Hepatocyte (in vitro differentiated cells): ENCODE results near the gene DCAF7.

Experiments used
- CTCF ChIP-seq: fragments of 200-600 bp; sonication (generic); IDR thresholded peaks from 2 replicates; pipeline ENCODE4 v1.5.1; 2016; ENCODE audit warnings: antibody characterized with exemption, mild to moderate bottlenecking; ENCODE audit not compliant: poor library complexity
- EZH2 ChIP-seq: fragments of 200-600 bp; sonication (generic); IDR thresholded peaks from 2 replicates; pipeline ENCODE4 v1.6.1; 2016; ENCODE audit warnings: antibody characterized with exemption, mild to moderate bottlenecking, borderline replicate concordance

DNA sequence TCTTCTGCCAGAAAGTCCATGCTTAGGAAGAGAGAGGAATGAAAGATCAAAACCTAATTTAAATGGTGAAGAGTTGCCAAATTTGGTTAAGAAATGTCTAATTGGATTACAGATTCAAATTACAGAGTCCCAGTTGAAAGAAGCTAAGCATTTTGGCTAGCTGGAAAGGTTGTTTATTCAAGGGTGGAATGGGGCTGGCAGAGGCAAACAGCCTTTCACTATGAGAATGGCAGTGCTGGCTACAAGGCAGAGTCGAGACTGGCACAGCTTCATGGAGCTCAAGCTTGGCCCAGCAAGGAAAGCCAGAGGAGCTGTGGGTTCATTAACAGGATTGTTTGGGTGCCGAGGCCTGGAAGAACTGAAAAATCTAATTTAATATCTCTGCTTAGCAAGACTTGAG lies 85.5 kb downstream of the DCAF7 start:
- TF ChIP-seq CTCF, result no peak
- TF ChIP-seq EZH2, result no peak
